ENCODE results near the gene NDUFA13.

NDUFA13 gene

DNA sequence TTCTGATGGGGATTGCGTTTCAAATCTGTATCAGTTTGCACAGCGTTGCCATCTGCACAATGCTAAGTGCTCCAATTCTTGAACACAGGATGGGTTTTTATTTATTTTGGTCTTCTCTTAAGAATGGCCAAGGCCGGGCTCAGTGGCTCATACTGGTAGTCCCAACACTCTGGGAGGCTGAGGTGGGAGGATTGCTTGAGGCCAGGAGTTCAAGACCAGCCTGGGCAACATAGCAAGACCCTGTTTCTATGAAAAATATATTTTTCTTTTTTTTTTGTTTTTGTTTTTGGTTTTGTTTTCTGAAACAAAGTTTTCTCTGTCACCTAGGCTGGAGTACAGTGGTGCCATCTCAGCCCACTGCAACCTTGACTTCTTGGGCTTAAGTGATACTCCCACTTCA lies 7.2 kb downstream of the NDUFA13 start:
- Histone ChIP-seq H3K4me1 (ENCODE audit: insufficient read depth, low read length) (no peaks in the 10 kb centered on the region), H3K27me3 (ENCODE audit: insufficient read depth, low read length) (no peaks in the 10 kb centered on the region), H3K9ac (ENCODE audit: low read depth, low read length) (no peak overlapping the region), H3K9me3 (ENCODE audit: insufficient read depth, low read depth, low read length) (peaks cover 5% of the 10 kb centered on the region), H3K36me3 (ENCODE audit: insufficient read depth, low read depth, low read length) (peaks cover 46% of the 10 kb centered on the region), H3K27ac (ENCODE audit: low read length) (no peak overlapping the region), H3K4me3 (ENCODE audit: low read length) (no peak overlapping the region)

DNA sequence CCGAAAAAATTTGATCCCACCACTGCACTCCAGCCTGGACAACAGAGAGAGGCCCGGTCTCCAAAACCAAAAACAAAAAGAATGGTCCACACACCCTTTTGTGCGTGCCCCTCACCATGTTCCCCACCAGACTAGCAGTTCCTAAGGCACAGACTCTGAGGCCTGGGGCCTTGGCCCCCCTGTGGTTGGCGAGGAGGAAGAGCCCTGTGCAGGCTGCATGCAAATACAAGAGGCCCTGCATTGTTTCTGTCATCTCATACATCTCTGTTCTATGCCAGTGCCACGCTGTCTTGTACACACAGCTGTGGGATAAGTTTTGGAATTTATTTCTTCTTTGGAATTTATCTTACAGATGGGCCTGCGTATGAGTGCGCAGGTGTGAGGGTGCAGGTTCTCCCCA lies 8.0 kb downstream of the NDUFA13 start:
- H3K4me1 ChIP-seq (ENCODE audit: insufficient read depth, low read length) = no peaks in the 10 kb centered on the region
- peaks cover 5% of the 10 kb centered on the region for H3K9me3 ChIP-seq (ENCODE audit: insufficient read depth, low read depth, low read length)
- H3K9ac ChIP-seq (ENCODE audit: low read depth, low read length) = no peak overlapping the region
- H3K4me3 ChIP-seq (ENCODE audit: low read length) = no peak overlapping the region
- H3K36me3 ChIP-seq (ENCODE audit: insufficient read depth, low read depth, low read length) = peaks cover 50% of the 10 kb centered on the region
- no peak overlapping the region for H3K27ac ChIP-seq (ENCODE audit: low read length)
- H3K27me3 ChIP-seq (ENCODE audit: insufficient read depth, low read length) = no peaks in the 10 kb centered on the region

DNA sequence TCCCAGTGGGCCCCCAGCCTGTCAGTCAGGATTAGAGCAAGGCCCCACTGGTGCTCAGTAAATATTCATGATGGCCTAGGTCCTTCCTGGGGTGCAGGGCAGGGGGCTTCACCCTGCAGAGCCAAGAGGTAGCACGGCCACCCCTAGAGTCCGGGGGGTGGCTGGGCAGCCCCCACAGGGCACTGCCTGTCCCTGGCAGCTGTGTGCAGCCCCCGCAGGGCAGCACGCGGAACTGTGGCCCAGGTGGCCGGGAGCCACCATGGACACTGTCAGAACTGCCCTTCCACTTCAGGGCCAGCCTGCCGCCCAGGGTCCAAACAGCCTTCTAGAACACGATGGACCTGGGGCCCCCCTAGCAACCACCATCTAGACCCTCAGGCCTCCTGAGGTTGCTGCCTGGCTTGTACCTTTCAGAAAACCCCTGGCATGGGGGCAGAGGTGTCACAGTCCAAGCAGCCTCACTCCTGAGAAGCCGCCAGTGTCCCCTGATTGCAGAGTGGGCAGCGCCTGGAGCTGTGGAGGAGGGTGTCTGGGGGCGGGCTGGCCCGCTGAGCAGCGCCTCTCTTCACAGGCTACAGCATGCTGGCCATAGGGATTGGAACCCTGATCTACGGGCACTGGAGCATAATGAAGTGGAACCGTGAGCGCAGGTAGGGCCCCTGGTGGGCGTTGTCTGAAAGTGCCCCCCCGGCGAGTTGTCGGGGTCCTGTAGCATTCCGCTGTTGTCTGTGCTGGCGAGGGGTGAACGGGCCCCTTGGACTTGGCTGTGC lies 9.8 kb downstream of the NDUFA13 start:
- no peak overlapping the region for H3K4me3 ChIP-seq (ENCODE audit: low read length)

DNA sequence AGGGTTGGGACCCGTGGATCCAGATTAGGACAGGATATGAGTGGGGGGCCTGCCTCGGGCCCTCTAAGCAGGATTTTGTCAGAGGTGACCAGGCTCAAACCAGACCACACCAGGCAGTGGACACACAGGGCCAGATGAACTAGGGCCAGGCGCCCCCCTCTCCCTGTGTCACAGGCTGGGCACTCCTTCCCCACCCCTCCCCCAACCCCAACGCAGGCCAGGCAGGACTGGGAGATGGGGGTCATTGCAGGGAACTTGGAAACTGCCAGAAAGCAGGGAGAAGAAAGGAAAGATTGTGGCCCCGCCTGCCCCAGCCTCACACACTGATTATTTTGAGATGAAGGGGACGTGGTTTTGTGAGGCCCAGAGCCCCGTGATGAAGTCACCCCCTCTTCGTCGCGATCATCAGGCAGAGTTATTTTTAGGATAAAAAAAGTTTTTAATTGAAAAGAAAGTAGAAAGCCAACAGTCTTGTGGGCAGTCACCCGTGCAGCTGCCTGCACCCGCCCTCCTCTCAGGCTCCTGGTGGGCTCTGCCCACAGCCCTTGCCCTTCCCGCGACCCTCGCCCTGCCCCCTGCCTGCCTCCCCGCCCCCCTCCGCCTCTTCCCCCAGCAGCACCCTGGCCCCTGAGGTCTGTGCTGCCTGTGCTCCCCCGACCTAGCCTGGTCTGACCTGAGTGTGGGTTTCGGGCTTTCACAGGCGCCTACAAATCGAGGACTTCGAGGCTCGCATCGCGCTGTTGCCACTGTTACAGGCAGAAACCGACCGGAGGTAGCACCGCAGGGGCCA lies 10.8 kb downstream of the NDUFA13 start:
- H3K9ac ChIP-seq (ENCODE audit: low read depth, low read length) = no peak overlapping the region
- H3K4me3 ChIP-seq (ENCODE audit: low read length) = no peak overlapping the region
- H3K4me1 ChIP-seq (ENCODE audit: insufficient read depth, low read length) = peaks cover 3% of the 10 kb centered on the region
- H3K36me3 ChIP-seq (ENCODE audit: insufficient read depth, low read depth, low read length) = peaks cover 42% of the 10 kb centered on the region
- no peaks in the 10 kb centered on the region for H3K9me3 ChIP-seq (ENCODE audit: insufficient read depth, low read depth, low read length)
- H3K27ac ChIP-seq (ENCODE audit: low read length) = no peak overlapping the region
- H3K27me3 ChIP-seq (ENCODE audit: insufficient read depth, low read length) = no peaks in the 10 kb centered on the region

More for the DNA sequence above, 9.8 kb downstream of the NDUFA13 start:
- Histone ChIP-seq H3K9ac (ENCODE audit: low read depth, low read length) (no peak overlapping the region), H3K36me3 (ENCODE audit: insufficient read depth, low read depth, low read length) (peaks cover 44% of the 10 kb centered on the region), H3K27ac (ENCODE audit: low read length) (no peak overlapping the region), H3K27me3 (ENCODE audit: insufficient read depth, low read length) (no peaks in the 10 kb centered on the region), H3K4me1 (ENCODE audit: insufficient read depth, low read length) (peaks cover 3% of the 10 kb centered on the region), H3K9me3 (ENCODE audit: insufficient read depth, low read depth, low read length) (peaks cover 5% of the 10 kb centered on the region)

DNA sequence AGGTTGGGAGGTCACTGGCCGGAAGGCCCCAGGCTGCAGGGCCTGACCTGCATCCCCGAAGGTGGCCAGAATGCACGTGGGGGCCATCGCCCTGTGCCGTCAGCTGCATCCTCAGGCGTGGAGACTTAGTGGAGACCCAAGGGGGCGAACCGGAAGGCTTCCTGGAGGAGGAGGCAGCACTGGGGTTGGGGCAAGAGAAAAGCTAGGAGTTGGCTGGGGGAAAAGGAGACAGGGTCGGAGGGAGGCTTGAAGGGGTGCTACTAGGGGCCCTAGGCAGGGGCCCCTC lies 11.3 kb downstream of the NDUFA13 start:
- Histone ChIP-seq H3K27ac (ENCODE audit: low read length) (no peak overlapping the region), H3K9ac (ENCODE audit: low read depth, low read length) (no peak overlapping the region), H3K27me3 (ENCODE audit: insufficient read depth, low read length) (no peaks in the 10 kb centered on the region), H3K36me3 (ENCODE audit: insufficient read depth, low read depth, low read length) (peaks cover 42% of the 10 kb centered on the region), H3K4me1 (ENCODE audit: insufficient read depth, low read length) (peaks cover 3% of the 10 kb centered on the region), H3K9me3 (ENCODE audit: insufficient read depth, low read depth, low read length) (no peaks in the 10 kb centered on the region), H3K4me3 (ENCODE audit: low read length) (no peak overlapping the region)

DNA sequence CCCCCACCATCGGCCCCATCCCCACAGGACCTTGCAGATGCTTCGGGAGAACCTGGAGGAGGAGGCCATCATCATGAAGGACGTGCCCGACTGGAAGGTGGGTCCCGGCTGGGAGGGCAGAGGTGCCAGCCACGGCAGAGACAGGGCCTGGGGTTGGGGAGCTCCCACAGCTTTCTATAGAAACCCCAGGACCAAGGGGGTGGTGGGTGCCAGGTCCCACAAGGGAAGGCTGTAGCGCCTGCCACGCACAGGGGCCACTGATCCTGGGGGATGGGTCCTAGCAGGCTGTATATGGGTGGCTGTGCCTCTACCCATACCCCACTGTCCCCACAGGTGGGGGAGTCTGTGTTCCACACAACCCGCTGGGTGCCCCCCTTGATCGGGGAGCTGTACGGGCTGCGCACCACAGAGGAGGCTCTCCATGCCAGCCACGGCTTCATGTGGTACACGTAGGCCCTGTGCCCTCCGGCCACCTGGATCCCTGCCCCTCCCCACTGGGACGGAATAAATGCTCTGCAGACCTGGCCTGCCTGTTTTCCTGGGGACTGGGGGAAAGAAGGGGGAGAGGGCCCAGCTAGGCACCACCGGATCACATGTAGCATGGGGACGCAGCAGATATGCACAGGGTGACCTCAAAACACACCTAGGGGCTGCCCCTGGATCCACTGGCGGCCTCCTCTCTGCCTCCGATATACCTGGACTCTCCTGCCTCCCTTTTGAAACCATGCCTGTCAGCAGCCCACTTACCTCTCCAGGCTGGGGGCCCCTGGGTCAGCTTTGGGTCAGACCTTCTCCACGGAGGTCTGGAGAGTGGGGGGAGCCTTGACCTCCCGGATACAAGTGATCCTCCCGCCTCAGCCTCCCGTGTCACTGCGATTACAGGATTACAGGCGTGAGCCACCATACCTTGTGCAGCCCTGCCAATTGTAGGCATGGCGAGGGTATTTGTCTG lies 11.9 kb downstream of the NDUFA13 start:
- Histone ChIP-seq H3K4me1 (ENCODE audit: insufficient read depth, low read length) (peaks cover 3% of the 10 kb centered on the region), H3K27me3 (ENCODE audit: insufficient read depth, low read length) (peaks cover 5% of the 10 kb centered on the region), H3K36me3 (ENCODE audit: insufficient read depth, low read depth, low read length) (peaks cover 42% of the 10 kb centered on the region), H3K27ac (ENCODE audit: low read length) (no peak overlapping the region), H3K9me3 (ENCODE audit: insufficient read depth, low read depth, low read length) (no peaks in the 10 kb centered on the region), H3K9ac (ENCODE audit: low read depth, low read length) (no peak overlapping the region), H3K4me3 (ENCODE audit: low read length) (no peak overlapping the region)

DNA sequence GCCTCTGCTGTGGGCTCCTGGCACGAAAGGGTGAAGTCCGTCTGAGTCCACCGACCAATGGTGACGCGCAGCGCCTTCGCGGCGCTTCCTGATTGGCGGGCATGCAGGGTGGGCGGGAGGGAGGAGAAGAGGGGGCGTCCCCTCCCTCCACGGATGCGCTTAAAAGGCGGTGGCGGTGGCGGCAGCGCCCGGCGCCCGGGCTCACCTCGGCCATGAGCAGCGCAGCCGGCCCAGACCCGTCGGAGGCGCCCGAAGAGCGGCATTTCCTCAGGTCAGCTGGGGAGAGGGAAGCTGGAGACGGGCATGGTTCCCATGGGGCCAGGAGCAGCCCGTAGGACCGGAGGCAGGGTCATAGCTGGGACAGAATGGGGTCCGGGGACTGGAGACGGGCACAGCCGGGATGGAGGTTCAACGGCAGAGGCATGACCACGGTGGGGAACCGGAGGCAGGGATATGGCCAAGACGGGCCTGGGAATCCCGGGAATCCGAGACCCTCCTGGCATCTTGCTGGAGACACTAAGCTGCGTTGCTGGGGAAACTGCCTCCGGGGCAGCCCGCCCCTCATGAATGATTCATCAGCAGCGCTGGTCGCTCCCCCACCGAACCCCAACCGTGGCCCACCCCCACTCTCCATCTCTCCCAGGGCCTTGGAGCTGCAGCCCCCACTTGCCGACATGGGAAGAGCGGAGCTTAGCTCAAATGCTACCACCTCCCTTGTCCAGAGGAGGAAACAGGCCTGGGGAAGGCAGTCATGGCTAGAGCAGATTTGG lies 12.9 kb downstream of the NDUFA13 start, which contains the start of gene YJEFN3:
Gene YJEFN3, plus strand, starts transcription at position 191 of the 770 bp plus-strand sequence. Its CDS starts 22 bp downstream, at position 213.
- Histone ChIP-seq H3K9me3 (ENCODE audit: insufficient read depth, low read depth, low read length) (no peaks in the 10 kb centered on the region), H3K4me3 (ENCODE audit: low read length) (no peak within 1 kb of the TSS), H3K27me3 (ENCODE audit: insufficient read depth, low read length) (peaks cover 14% of the 10 kb centered on the region), H3K4me1 (ENCODE audit: insufficient read depth, low read length) (peaks cover 3% of the 10 kb centered on the region), H3K27ac (ENCODE audit: low read length) (no peak within 1 kb of the TSS), H3K9ac (ENCODE audit: low read depth, low read length) (no peak within 1 kb of the TSS), H3K36me3 (ENCODE audit: insufficient read depth, low read depth, low read length) (peaks cover 40% of the 10 kb centered on the region)

DNA sequence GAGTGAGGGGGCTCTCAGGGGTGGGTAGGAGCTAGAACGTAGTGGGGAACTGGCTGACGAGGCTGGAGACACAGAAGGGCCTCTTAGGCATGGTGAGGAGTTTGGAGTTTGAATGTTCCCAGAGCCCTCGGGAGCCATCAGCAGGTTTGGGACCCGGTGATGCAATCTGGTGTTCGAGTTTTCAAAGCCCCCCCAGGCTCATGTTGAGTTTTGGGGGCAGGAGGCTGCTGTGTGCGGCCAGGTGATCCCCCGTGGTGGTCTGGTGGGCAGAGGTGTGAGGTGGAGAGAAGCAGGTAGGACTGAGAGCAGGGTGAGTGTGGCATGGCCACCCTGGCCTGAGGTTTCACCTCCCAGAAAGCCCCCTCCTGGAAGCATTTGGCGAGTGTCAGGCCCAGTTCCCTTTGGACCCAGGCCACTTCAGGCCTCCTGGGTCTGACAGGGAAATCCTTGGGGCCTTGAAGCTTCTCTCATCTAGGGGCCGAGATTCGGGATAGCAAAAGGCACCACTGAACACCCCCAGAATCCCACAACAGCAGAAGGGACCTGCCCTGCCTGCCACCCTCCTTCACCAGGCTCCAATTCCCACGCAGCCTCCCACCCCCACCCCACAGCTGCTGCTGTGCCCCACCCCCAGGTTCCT lies 13.9 kb downstream of the NDUFA13 start:
- no peak overlapping the region for H3K9ac ChIP-seq (ENCODE audit: low read depth, low read length)
- H3K4me3 ChIP-seq (ENCODE audit: low read length) = no peak overlapping the region
- peaks cover 20% of the 10 kb centered on the region for H3K27me3 ChIP-seq (ENCODE audit: insufficient read depth, low read length)
- H3K36me3 ChIP-seq (ENCODE audit: insufficient read depth, low read depth, low read length) = peaks cover 35% of the 10 kb centered on the region
- H3K9me3 ChIP-seq (ENCODE audit: insufficient read depth, low read depth, low read length) = no peaks in the 10 kb centered on the region
- peaks cover 3% of the 10 kb centered on the region for H3K4me1 ChIP-seq (ENCODE audit: insufficient read depth, low read length)
- H3K27ac ChIP-seq (ENCODE audit: low read length) = no peak overlapping the region

DNA sequence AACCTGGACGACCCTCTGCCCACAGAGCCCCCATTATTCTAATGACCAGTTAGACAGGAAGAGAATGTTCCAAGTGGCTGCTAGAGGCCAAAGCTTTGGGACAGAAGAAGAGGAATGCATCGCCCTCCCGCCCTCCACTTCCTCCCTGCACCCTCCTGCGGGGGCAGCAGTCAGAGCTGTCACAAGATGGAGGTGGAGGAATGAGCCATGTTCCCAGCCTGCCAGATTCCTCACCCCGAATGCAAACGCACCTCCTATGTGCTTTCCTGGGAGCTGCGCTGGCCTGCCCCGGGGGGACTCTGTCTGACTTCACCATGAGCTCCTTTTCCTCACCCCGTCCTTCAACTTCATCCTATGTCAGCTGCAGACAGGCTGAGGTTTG lies 14.4 kb downstream of the NDUFA13 start:
- no peak overlapping the region for H3K9ac ChIP-seq (ENCODE audit: low read depth, low read length)
- H3K9me3 ChIP-seq (ENCODE audit: insufficient read depth, low read depth, low read length) = no peaks in the 10 kb centered on the region
- H3K27ac ChIP-seq (ENCODE audit: low read length) = no peak overlapping the region
- H3K27me3 ChIP-seq (ENCODE audit: insufficient read depth, low read length) = peaks cover 20% of the 10 kb centered on the region
- peaks cover 3% of the 10 kb centered on the region for H3K4me1 ChIP-seq (ENCODE audit: insufficient read depth, low read length)
- H3K36me3 ChIP-seq (ENCODE audit: insufficient read depth, low read depth, low read length) = peaks cover 35% of the 10 kb centered on the region
- H3K4me3 ChIP-seq (ENCODE audit: low read length) = no peak overlapping the region

DNA sequence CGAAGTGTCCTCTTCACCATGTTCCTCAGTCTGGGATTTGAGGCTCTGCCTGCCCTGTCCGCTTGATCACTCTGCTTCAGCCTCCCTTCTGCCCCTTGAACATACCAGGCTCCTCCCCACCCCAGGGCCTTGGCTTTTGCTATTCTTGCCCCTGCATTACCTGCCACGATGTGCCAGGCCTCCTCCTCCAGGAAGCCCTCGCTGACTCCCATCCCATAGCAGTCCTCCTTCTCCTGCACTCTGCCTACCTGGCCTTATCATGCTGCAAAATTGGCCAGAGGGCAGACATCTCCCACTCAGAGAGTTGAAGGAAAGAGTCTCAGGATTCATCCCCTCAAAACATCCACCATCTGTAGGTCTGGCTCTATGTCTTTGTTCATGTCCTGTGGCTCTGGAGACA lies 14.9 kb downstream of the NDUFA13 start:
- Histone ChIP-seq H3K4me1 (ENCODE audit: insufficient read depth, low read length) (peaks cover 3% of the 10 kb centered on the region), H3K27me3 (ENCODE audit: insufficient read depth, low read length) (peaks cover 20% of the 10 kb centered on the region), H3K27ac (ENCODE audit: low read length) (no peak overlapping the region), H3K9me3 (ENCODE audit: insufficient read depth, low read depth, low read length) (no peaks in the 10 kb centered on the region), H3K9ac (ENCODE audit: low read depth, low read length) (no peak overlapping the region), H3K4me3 (ENCODE audit: low read length) (no peak overlapping the region), H3K36me3 (ENCODE audit: insufficient read depth, low read depth, low read length) (peaks cover 32% of the 10 kb centered on the region)

Data from iPS-20b (cell line).